HG03571 (cell line): Measurements from ENCODE around the gene COG8.
"Not testable (repeated sequence)": the region's sequence is repeated elsewhere in the genome, so short reads cannot be mapped to it uniquely, and the experiment has no call there.

Source experiments
- ATAC-seq: cut with Tn5 transposase; IDR thresholded peaks from one replicate; pipeline ENCODE4 v1.9.1; 2021; ENCODE audit not compliant: unreplicated experiment

COG8 gene

DNA sequence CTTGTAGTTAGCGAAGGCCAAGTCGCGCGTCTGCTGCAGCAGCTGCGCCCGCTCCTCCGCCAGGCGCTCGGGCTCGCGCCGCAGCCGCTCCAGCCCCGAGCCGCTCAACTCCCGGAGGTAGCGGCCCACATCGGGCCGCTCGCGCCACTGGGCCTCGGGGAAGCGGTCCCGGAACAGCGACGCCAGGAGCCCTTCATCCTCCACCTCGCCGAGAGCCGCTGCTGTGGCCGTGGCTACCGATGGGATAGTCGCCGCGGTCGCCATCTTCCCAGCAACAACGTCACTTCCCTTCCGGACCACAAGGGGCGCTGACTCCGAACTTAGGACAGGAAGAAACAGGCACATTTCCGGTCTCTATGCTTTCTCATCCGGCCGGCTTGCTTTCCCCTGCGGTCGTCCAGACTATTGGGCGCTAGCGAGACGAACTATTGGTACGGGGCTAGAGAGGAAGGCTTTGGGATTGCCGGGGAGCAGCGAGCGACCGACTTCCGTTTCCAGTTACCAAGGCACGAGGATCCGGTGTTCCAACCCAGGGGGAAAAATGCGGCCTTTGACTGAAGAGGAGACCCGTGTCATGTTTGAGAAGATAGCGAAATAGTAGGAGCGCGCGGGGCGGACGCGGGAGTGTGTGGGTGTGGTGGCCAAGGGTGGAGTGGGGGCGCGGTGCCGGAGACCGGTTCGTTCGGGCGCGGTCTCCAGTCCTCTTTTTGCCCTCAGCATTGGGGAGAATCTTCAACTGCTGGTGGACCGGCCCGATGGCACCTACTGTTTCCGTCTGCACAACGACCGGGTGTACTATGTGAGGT, at the start of gene COG8, which contains the start of gene NIP7:
Gene COG8, minus strand, starts transcription at position 276 of the 806 bp plus-strand sequence. Its CDS starts 12 bp downstream, at position 264.
Gene NIP7, plus strand, starts transcription at position 484 of the 806 bp plus-strand sequence. Its CDS starts 58 bp downstream, at position 542.
- peak; percentile 86 for ATAC-seq

GRCh38 chr16:69386596-69386995, 47.2 kb upstream of the COG8 start:
- no peak for ATAC-seq

DNA sequence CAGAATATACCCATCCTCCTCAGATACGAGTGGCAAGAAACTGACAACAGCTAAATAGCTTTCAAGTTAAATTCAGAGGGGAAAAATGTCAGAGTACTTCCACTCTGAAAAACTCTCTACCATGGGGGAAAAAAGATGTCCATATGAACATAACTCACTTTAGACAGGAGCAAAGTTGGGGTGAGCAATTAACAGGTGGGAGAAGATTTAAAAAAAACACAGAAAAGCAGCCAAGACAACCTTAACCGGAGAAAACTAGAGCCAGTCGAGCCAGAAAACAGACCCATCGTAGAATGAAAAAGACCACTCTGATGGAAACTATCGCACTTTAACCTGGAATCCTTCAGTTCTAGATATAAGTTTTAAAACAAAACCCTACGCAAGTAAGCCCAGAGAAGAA, 45.6 kb upstream of the COG8 start:
- no peak for ATAC-seq

GRCh38 chr16:69382421-69382820, 43.1 kb upstream of the COG8 start:
- ATAC-seq: no peak

- no peak for ATAC-seq
These were observed 41.9 kb upstream of the COG8 start for GRCh38 chr16:69381231-69381630.

GRCh38 chr16:69378760-69379159, 39.4 kb upstream of the COG8 start:
- no peak for ATAC-seq

DNA sequence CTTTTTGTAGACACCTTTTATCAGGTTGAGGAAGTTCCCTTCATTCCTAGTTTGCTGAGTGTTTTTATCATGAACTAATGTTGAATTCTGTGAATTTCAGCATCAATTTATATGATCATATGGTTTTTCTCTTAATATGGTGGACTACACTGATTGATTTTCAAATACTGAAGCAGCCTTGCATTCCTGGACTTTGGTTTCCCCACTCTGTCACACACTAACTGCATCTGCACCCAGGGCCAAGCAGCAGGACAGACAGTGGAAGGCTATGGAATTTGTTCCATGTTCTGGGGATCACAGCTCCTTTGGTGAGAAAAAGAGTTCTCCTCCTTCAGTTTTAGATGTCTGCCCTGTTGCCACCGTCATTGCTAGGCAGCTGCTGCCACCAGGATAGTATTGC, 38.7 kb upstream of the COG8 start:
- no peak for ATAC-seq

DNA sequence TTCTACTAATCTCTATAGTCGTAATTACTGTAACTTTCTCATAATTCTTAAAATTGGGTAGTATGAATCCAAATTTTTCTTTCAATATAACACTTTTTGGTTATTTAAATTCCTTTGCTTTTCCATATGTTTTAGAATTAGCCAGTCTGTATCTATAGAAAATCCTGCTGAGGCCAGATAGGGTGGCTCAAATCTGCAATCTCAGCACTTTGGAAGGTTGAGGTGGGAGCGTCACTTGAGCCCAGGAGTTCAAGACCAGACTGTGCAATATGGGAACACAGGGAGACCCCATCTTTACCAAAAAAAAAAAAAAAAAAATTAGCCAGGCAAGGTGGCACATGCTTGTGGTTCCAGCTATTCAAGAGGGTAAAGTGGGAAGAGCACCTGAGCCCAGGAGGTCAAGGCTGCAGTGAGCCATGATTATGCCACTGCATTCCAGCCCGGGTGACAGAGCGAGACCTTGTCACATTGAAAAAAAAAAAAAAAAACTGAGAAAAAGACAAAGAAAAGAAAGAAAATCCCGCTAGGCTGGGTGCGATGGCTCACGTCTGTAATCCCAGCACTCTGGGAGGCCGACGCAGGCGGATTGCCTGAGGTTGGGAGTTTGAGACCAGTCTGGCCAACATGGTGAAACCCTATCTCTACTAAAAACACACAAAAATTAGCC, 37.2 kb upstream of the COG8 start:
- ATAC-seq: no peak

DNA sequence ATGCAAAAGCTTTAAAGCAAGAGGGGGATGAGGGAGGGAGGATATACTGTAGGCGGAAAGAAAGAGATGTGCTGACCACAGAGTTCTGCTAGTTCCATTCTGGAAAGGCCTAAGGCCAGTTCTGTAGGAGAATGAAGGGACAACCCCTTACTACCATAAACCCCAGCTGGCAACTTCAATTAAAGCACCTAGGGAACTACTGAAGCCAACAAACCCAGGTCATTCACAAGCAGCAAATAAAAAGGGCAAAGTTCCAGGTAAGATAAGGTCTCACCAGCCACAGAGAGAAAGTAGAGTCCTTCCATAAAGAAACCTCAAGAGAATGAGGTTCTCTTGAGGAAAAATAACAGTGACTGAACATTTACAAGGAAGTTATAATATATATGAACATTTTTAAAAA, 33.7 kb upstream of the COG8 start:
- no peak for ATAC-seq

DNA sequence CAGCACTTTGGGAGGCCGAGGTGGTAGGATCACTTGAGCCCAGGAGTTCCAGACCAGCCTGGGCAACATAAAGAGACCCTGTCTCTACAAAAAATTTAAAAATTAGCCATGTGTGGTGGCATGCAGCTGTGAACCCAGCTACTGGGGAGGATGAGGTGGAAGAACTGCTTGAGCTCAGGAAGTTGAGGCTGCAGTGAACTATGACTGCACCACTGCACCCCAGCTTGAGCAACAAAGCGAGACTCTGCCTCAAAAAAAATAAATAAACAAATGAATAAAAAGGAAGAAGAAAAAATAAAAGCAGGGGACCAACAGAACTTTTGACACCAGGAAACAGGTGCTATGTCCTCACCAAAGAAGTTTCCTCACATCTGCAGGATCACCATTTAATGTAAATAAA, 32.2 kb upstream of the COG8 start:
- no peak for ATAC-seq

DNA sequence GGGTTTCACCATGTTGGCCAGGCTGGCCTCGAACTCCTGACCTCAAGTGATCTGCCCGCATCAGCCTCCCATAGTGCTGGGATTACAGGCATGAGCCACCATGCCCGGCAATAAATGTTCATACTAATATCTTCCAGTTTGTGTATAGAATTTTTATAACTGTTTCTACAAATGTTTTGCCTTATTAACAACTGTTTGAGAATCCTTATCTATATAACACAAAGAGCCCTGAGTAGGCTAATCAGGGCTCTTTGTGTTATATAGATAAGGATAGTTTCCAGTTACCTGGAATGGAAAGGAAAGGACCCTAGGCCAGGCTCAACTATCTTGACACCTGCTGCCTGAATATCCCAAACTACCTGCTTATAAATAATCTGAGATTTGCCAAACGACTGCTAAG, 29.5 kb upstream of the COG8 start:
- ATAC-seq: no peak

DNA sequence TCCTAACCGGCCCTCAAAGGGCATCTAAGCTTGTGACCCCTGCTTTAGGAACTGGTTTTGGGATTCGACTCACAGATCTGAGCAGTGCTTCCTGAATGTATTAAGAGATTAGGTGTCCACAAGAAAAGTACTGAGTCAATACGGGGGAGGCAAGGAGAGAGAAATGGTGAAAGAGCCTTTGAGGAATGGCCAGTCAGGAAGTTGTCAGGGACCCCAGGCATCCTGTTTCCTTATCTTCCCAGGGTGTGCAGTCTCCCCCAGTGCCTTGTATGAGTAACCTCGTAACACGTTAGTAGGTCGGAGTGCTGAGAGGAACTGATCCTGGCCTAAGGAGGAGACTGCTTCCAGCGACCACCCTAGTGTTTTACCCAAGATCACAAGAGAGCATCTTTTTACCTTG, 28.6 kb upstream of the COG8 start:
- no peak for ATAC-seq

DNA sequence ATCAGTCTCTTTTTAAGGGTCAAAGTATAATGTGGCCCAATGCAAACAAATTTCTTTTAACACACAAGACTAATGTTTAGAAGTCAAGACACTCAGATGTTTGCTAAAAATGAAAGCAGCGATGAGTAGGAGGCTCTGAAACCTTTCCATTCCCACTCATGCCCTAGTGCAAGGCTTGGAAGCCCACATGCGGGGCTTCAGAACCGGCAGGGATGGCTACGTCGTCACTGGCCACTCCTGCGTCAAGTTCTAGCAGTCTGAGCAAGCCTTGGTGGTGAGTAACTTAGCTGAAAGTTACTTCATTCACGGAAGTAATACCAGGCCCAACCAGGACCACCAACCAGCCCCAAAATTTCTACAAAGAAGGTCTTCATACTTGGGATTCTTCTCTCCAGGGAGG, 27.1 kb upstream of the COG8 start:
- ATAC-seq: no peak

- no peak for ATAC-seq
These were observed 26.5 kb upstream of the COG8 start for GRCh38 chr16:69365901-69366300.

DNA sequence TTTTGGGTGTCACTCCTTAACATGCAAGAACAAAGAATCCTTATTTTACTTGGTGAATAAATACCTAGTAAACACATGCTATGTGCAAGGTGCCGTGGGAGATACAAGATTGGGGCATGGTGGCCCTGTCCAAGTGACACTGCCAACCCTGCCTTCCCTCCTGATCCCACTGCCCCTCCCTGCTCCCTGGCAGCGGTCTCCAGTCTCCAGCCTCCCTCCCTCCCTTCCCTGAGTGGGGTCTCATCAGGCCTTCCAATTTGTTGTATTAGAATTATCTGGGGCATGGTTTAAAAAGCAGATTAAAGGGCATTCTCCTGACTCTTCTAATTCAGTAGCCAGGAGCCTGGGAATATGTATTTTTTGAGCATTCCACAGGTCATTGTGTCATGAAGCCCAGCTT, 24.7 kb upstream of the COG8 start:
- ATAC-seq: no peak

- no peak for ATAC-seq
These were observed 23.9 kb upstream of the COG8 start for GRCh38 chr16:69363281-69363717.

- not testable (repeated sequence) for ATAC-seq
These were observed 20.7 kb upstream of the COG8 start for GRCh38 chr16:69360070-69360469.

DNA sequence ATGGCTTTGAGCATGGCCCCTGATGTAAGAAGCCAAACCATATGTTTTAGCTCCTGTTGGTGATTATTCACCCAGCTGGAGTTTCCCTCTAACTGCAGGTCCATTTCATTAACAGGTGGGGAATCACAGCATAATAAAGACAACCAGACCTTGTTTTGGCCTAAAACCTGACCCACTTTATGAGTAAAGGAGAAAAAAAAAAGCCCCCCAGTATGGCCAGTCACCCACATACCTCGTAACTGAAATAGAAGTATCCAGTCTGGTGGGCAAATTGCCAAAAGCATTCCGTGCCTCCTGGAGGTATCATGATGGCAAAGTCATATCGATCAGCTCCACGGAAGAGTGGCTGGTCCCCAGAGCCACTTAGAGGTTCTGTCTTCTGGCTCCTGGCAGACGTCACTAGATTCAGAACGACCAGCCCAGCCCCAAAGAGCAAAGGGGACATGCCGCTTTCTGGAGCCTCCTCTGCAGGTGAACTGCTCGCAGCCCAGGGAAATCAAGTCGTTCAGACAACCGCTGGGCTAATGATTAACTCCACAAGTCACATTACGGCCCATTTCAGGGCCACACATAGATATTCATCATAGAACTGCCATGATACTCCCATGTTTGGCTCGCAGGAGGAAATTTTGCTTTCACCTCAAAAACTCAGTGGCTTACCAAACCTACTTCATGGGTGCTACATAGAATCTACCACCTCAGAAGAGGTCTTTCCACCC, 12.1 kb upstream of the COG8 start, which contains the start of gene TMED6:
Gene TMED6, minus strand, starts transcription at position 478 of the 719 bp plus-strand sequence. Its CDS starts 33 bp downstream, at position 445.
- ATAC-seq: no peak

DNA sequence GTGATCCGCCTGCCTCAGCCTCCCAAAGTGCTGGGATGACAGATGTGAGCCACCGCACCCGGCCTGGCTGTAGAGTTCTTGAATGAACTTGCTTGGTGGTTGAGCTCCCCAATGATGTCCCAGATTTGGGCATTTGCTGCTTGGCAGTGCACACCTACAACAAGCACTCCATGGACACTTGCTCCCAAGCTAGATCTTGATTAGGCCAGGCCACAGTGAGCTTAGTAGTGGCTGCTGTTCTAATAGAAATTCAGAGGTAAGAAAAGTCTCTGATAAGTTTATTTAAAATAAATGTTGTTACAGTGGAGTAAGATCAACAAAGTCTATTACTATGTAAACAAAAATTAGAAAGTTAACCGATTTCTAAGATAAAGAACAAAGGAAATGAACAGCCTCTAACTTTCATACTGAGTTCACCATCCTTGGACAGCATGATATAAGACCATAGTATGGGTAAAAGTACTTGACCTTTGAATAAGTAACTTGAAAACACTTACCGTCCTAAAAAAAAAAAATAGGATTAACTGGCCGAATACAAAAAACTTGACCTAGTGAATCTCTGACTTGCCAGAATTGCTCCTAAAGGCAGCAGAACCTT, 11.3 kb upstream of the COG8 start:
- no peak for ATAC-seq

DNA sequence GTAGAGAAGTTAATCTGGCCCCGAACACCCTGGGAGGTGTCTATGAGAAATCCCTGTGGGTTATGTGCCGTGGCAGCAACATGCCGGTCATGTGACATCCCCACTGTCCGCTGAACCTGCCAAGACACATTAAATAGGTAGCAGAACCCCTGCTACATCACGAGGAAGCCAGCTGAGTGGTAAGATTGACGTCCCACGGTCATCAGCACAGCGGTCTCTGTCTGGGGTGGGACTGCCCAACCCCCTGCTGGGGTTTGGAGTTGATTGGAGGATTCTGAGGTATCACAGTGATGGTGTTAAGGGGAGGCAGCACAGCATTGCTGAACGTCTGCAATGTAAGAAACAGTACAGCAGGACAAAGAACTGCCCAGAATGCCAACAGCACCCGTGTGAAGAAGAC, 10.2 kb upstream of the COG8 start:
- ATAC-seq: no peak

GRCh38 chr16:69348222-69348621, 8.9 kb upstream of the COG8 start:
- no peak for ATAC-seq
